Panc1 (cell line): ENCODE results near the gene SLC9A9. TPM values are rescaled to one million over a fixed set of nuclear protein-coding genes. Genes with fewer than 3 reads are reported as not detected.

Experiments
- ATAC-seq: fragments of 200-7000 bp; cut with Tn5 transposase; 2 replicates; pipeline ENCODE4 v1.9.1; 2020; ENCODE audit warnings: mild to moderate bottlenecking, moderate library complexity
- BruUV-seq: library from RNA; stranded (reverse); fragments of 400-500 nt; replicated peaks from 2 replicates; lab custom pipeline; 2021; lab: Mats Ljungman, UMichigan
- CTCF ChIA-PET: fragments of 300-600 bp; sonication (Branson Sonifier 250); formaldehyde crosslinking; loops from one replicate; lab custom pipeline; 2022; ENCODE audit warnings: antibody characterized with exemption; lab: Charles Lee
- POLR2A ChIA-PET: fragments of 300-600 bp; sonication (Branson Sonifier 250); formaldehyde crosslinking; loops from one replicate; lab custom pipeline; 2022; ENCODE audit warnings: antibody characterized with exemption; lab: Charles Lee
- DNase-seq: peaks from one replicate; pipeline ENCODE4 v3.0.0-alpha.2; 2010; ENCODE audit warnings: low read depth, low spot score
- H3K27ac ChIP-seq: 2 replicates; pipeline ENCODE4 v1.5.1; 2011; ENCODE audit warnings: mild to moderate bottlenecking, low read length, inconsistent platforms
- H3K27me3 ChIP-seq: fragments of 200-500 bp; sonication (Bioruptor generic); 2 replicates; pipeline ENCODE4 v1.6.0; 2014; ENCODE audit warnings: low read length, inconsistent platforms; ENCODE audit not compliant: control insufficient read depth, insufficient read depth
- H3K36me3 ChIP-seq: fragments of 200-500 bp; sonication (Bioruptor generic); 2 replicates; pipeline ENCODE4 v1.5.1; 2014; ENCODE audit warnings: inconsistent platforms, mild to moderate bottlenecking, low read length, moderate library complexity; ENCODE audit not compliant: control insufficient read depth, insufficient read depth
- H3K4me1 ChIP-seq: 2 replicates; pipeline ENCODE4 v1.5.1; 2011; ENCODE audit warnings: inconsistent platforms, mild to moderate bottlenecking, low read length, moderate library complexity; ENCODE audit not compliant: control insufficient read depth, insufficient read depth
- H3K4me3 ChIP-seq, 2 experiments: 2 replicates each; pipeline ENCODE4 v1.5.1; 2011 to 2012; ENCODE audit warnings: low read depth in 2 of 2, low read length in 2 of 2, mild to moderate bottlenecking in 2 of 2, inconsistent platforms in 1 of 2, moderate library complexity in 1 of 2
- H3K9me3 ChIP-seq: fragments of 200-500 bp; sonication (Bioruptor generic); 2 replicates; pipeline ENCODE4 v1.5.1; 2014; ENCODE audit warnings: low read depth, mild to moderate bottlenecking, inconsistent platforms, low read length, moderate library complexity; ENCODE audit not compliant: control insufficient read depth, insufficient read depth
- POLR2AphosphoS5 ChIP-seq: IDR thresholded peaks from 2 replicates; pipeline ENCODE4 v1.6.1; 2012; ENCODE audit warnings: mild to moderate bottlenecking, low read depth, low read length, moderate library complexity
- REST ChIP-seq, 2 experiments: IDR thresholded peaks; 2 replicates each; pipeline ENCODE4 v1.6.1; 2011 to 2012; ENCODE audit warnings: low read depth in 2 of 2, control low read depth in 1 of 2, low read length in 1 of 2, mild to moderate bottlenecking in 1 of 2, moderate library complexity in 1 of 2; ENCODE audit not compliant: insufficient read depth in 1 of 2
- SIN3A ChIP-seq: IDR thresholded peaks from 2 replicates; pipeline ENCODE4 v1.6.1; 2012; ENCODE audit warnings: low read depth, mild to moderate bottlenecking, low read length, moderate library complexity, borderline replicate concordance; ENCODE audit not compliant: insufficient read depth
- TCF7L2 ChIP-seq: IDR thresholded peaks from 2 replicates; pipeline ENCODE4 v1.6.1; 2011; ENCODE audit warnings: mild to moderate bottlenecking, low read depth, low read length, inconsistent platforms
- in situ Hi-C: cut with HindIII; loops from 2 replicates; pipeline ENCODE4 v1.10.0; 2016; ENCODE audit warnings: low sequenced_read_pairs, low pct_unique_long_range_greater_than_20kb
- intact Hi-C: fragments of 100-400 bp; cut with micrococcal nuclease; formaldehyde crosslinking; loops from one replicate; pipeline ENCODE4 v1.10.0; 2022; ENCODE audit not compliant: unreplicated experiment
- total RNA-seq: library from RNA; stranded (reverse); gene quantifications from one replicate; pipeline ENCODE4 v1.2.1, GENCODE V29; 2021; ENCODE audit not compliant: unreplicated experiment
- TF ChIP-seq, protein P1 (sequence below): fragments of 450-650 bp; IDR thresholded peaks from 2 replicates; pipeline ENCODE4 v1.5.1; 2017; ENCODE audit warnings: mild to moderate bottlenecking

SLC9A9 gene
- total RNA-seq, 1 experiment from 2014 or later: not detected

GRCh38 chr3:143597774-143598652 is 250.3 kb downstream of the SLC9A9 start:
- POLR2A ChIA-PET: no interaction called here
- in situ Hi-C loops: no loop called here
- DNase-seq: no peak

DNA sequence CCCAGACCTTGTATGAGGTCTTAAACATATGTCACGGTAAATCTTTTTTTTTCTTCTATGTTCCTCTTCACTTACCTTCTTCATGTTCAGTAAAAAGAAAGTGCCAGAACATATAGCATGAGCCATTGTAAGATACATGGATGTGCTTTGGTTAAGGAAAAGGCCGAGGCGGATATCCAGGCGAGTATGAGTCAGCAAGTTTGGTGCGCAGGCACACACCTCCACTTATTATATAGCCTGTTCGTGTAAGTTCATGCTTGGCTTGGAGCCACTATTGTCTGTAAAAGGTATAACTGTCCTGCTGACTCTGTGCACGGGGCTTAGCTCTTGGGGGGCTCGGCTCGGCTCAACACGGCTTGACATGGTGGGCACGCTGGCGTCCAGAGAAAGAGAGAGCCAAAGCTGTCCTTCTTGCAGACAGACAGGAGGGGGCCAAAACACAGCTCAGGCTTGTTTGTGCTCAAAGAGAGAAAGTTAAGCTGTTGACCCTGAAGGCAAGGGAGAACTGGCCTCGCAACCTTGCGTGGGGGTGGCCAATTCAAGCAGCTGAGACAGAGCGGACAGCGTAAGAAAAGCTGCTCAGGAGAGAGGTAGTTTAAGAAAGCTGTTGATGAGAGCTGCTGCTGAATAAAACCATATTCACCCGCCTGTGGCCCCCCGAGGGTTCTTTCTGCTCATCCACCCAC is 251.2 kb downstream of the SLC9A9 start:
- ATAC-seq (no peak), DNase-seq (no peak)
- no peaks in the 10 kb centered on the region for H3K9me3 ChIP-seq
- ChIA-PET POLR2A (no interaction called here), CTCF (no interaction called here)
- H3K27me3 ChIP-seq: no peaks in the 10 kb centered on the region
- no peaks in the 10 kb centered on the region for H3K36me3 ChIP-seq
- no peak overlapping the region for H3K27ac ChIP-seq
- H3K4me1 ChIP-seq: no peaks in the 10 kb centered on the region
- H3K4me3 ChIP-seq: no peak overlapping the region
- intact Hi-C loops (no loop called here), in situ Hi-C loops (no loop called here)
- BruUV-seq: no TSS peak
- no peak for TF ChIP-seq REST (IDR thresholded peaks at IDR 0.05; ENCODE audit: insufficient read depth in 1 of 2, low read depth in 2 of 2, low read length in 1 of 2)
- TF ChIP-seq, protein P1, sequence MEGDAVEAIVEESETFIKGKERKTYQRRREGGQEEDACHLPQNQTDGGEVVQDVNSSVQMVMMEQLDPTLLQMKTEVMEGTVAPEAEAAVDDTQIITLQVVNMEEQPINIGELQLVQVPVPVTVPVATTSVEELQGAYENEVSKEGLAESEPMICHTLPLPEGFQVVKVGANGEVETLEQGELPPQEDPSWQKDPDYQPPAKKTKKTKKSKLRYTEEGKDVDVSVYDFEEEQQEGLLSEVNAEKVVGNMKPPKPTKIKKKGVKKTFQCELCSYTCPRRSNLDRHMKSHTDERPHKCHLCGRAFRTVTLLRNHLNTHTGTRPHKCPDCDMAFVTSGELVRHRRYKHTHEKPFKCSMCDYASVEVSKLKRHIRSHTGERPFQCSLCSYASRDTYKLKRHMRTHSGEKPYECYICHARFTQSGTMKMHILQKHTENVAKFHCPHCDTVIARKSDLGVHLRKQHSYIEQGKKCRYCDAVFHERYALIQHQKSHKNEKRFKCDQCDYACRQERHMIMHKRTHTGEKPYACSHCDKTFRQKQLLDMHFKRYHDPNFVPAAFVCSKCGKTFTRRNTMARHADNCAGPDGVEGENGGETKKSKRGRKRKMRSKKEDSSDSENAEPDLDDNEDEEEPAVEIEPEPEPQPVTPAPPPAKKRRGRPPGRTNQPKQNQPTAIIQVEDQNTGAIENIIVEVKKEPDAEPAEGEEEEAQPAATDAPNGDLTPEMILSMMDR: no peak
- no peak for TF ChIP-seq POLR2AphosphoS5
- no peak for TF ChIP-seq TCF7L2
- TF ChIP-seq SIN3A: no peak

More at GRCh38 chr3:143597774-143598652, 250.3 kb downstream of the SLC9A9 start:
- Histone ChIP-seq H3K36me3 (no peaks in the 10 kb centered on the region), H3K27ac (no peak overlapping the region), H3K4me1 (no peaks in the 10 kb centered on the region), H3K9me3 (no peaks in the 10 kb centered on the region), H3K4me3 (no peak overlapping the region), H3K27me3 (no peaks in the 10 kb centered on the region)
- CTCF ChIA-PET: no interaction called here
- no peak for ATAC-seq
- intact Hi-C loops: no loop called here
- TF ChIP-seq, protein P1: no peak
- TF ChIP-seq REST (IDR thresholded peaks at IDR 0.05; ENCODE audit: insufficient read depth in 1 of 2, low read depth in 2 of 2, low read length in 1 of 2) (no peak), TCF7L2 (no peak), SIN3A (no peak), POLR2AphosphoS5 (no peak)
- BruUV-seq: no TSS peak
